SK-N-SH (cell line): ENCODE data around the gene ACSL3.

Experiments
- ELF1 ChIP-seq: IDR thresholded peaks from 2 replicates; pipeline ENCODE4 v1.4.0; 2012
- EP300 ChIP-seq, 2 experiments: IDR thresholded peaks; 2 replicates each; pipeline versions ENCODE4 v1.4.0 to v1.6.1; 2012; ENCODE audit warnings: borderline replicate concordance in 1 of 2, low read depth in 1 of 2, low read length in 1 of 2
- EZH2phosphoT487 ChIP-seq: fragments of 200-600 bp; sonication (generic); IDR thresholded peaks from 2 replicates; pipeline ENCODE4 v1.6.1; 2017; ENCODE audit warnings: low read depth, mixed run types, mild to moderate bottlenecking, antibody characterized with exemption, moderate library complexity, borderline replicate concordance
- GABPA ChIP-seq: IDR thresholded peaks from 2 replicates; pipeline ENCODE4 v1.4.0; 2012; ENCODE audit warnings: low read depth, mild to moderate bottlenecking
- RAD21 ChIP-seq: IDR thresholded peaks from 2 replicates; pipeline ENCODE4 v1.6.1; 2012; ENCODE audit warnings: mild to moderate bottlenecking, low read length
- RXRA ChIP-seq: IDR thresholded peaks from 2 replicates; pipeline ENCODE4 v1.4.0; 2012; ENCODE audit warnings: low read depth, mild to moderate bottlenecking, borderline replicate concordance
- SIN3A ChIP-seq: IDR thresholded peaks from 2 replicates; pipeline ENCODE4 v1.6.1; 2012; ENCODE audit warnings: low read depth, mild to moderate bottlenecking, low read length, moderate library complexity, borderline replicate concordance
- SMC3 ChIP-seq: IDR thresholded peaks from 2 replicates; pipeline ENCODE4 v1.6.1; 2012; ENCODE audit warnings: low read depth, low read length, improper control_type of control experiment
- TF ChIP-seq, protein P1 (sequence below): IDR thresholded peaks from 2 replicates; pipeline ENCODE4; 2012
- TF ChIP-seq, protein P2 (sequence below): fragments of 200-600 bp; sonication (generic); IDR thresholded peaks from 2 replicates; pipeline ENCODE4 v1.6.1; 2017; ENCODE audit warnings: antibody characterized with exemption, mild to moderate bottlenecking, moderate library complexity
- TF ChIP-seq, protein P3 (sequence below): fragments of 150-350 bp; IDR thresholded peaks from 2 replicates; pipeline ENCODE4 v1.6.1; 2017; ENCODE audit warnings: antibody characterized with exemption, low read length, low read depth, borderline replicate concordance
- TF ChIP-seq, protein P4 (sequence below): IDR thresholded peaks from 2 replicates; pipeline ENCODE4 v1.4.0; 2012; ENCODE audit warnings: low read depth

DNA sequence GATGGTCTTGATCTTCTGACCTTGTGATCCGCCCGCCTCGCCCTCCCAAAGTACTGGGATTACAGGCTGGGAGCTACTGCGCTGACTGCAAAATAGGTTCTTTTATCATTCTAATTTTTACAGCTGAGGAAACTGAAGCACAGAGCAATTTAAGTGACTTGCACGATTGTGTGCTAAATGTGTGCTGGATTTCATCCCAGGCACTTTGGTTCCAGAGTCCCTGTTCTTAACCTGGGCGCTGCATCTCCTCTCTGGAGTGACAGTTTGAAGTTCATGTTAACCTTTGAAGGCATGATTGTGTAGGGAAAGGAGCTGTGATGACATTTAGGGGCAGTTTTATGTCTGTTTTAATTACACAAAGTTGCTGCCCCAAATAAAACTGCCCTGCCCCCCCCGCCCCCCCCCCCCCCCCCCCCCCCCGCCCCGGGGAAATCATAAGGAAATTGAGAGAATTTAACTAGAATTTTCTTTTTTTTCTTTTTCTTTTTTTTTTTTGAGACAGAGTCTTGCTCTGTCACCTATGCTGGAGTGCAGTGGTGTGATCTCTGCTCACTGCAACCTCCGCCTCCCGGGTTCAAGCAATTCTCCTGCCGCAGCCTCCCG lies 5.6 kb downstream of the ACSL3 start:
- no peak for TF ChIP-seq RXRA
- TF ChIP-seq, protein P1, sequence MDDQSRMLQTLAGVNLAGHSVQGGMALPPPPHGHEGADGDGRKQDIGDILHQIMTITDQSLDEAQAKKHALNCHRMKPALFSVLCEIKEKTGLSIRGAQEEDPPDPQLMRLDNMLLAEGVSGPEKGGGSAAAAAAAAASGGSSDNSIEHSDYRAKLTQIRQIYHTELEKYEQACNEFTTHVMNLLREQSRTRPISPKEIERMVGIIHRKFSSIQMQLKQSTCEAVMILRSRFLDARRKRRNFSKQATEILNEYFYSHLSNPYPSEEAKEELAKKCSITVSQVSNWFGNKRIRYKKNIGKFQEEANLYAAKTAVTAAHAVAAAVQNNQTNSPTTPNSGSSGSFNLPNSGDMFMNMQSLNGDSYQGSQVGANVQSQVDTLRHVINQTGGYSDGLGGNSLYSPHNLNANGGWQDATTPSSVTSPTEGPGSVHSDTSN = no peak
- TF ChIP-seq SIN3A = no peak
- TF ChIP-seq, protein P2, sequence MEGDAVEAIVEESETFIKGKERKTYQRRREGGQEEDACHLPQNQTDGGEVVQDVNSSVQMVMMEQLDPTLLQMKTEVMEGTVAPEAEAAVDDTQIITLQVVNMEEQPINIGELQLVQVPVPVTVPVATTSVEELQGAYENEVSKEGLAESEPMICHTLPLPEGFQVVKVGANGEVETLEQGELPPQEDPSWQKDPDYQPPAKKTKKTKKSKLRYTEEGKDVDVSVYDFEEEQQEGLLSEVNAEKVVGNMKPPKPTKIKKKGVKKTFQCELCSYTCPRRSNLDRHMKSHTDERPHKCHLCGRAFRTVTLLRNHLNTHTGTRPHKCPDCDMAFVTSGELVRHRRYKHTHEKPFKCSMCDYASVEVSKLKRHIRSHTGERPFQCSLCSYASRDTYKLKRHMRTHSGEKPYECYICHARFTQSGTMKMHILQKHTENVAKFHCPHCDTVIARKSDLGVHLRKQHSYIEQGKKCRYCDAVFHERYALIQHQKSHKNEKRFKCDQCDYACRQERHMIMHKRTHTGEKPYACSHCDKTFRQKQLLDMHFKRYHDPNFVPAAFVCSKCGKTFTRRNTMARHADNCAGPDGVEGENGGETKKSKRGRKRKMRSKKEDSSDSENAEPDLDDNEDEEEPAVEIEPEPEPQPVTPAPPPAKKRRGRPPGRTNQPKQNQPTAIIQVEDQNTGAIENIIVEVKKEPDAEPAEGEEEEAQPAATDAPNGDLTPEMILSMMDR = no peak
- TF ChIP-seq SMC3 = no peak
- no peak for TF ChIP-seq EZH2phosphoT487
- no peak for TF ChIP-seq RAD21
- TF ChIP-seq, protein P3, sequence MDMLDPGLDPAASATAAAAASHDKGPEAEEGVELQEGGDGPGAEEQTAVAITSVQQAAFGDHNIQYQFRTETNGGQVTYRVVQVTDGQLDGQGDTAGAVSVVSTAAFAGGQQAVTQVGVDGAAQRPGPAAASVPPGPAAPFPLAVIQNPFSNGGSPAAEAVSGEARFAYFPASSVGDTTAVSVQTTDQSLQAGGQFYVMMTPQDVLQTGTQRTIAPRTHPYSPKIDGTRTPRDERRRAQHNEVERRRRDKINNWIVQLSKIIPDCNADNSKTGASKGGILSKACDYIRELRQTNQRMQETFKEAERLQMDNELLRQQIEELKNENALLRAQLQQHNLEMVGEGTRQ = no peak
- no peak for TF ChIP-seq GABPA
- TF ChIP-seq, protein P4, sequence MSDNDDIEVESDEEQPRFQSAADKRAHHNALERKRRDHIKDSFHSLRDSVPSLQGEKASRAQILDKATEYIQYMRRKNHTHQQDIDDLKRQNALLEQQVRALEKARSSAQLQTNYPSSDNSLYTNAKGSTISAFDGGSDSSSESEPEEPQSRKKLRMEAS = no peak
- TF ChIP-seq ELF1 = no peak
- TF ChIP-seq EP300 (IDR thresholded peaks at IDR 0.05; ENCODE audit: borderline replicate concordance in 1 of 2, low read depth in 1 of 2, low read length in 1 of 2) = no peak
